HCT116 (cell line): Measurements from ENCODE around the gene MAP4K4.

Experiments used
- ATF3 ChIP-seq: IDR thresholded peaks from 2 replicates; pipeline ENCODE4 v1.6.1; 2012
- CTCF ChIP-seq, 3 experiments: fragments of 200-600 bp in 1 of 3; sonication (generic) in 1 of 3; IDR thresholded peaks in 2 of 3; conservative IDR thresholded peaks in 1 of 3; 2 replicates each; pipeline ENCODE4 v1.5.1; 2012 to 2017; ENCODE audit warnings: low read depth in 2 of 3, low read length in 2 of 3, antibody characterized with exemption in 1 of 3, borderline replicate concordance in 1 of 3, control low read depth in 1 of 3, mild to moderate bottlenecking in 1 of 3, mixed read lengths in 1 of 3, mixed run types in 1 of 3, moderate library complexity in 1 of 3; ENCODE audit not compliant: insufficient read depth in 1 of 3
- EGR1 ChIP-seq: IDR thresholded peaks from 2 replicates; pipeline ENCODE4 v1.6.1; 2012; ENCODE audit warnings: low read depth
- EZH2 ChIP-seq: fragments of 200-600 bp; sonication (generic); IDR thresholded peaks from 2 replicates; pipeline ENCODE4 v1.6.1; 2017; ENCODE audit warnings: antibody characterized with exemption, mixed run types
- MAX ChIP-seq: IDR thresholded peaks from 2 replicates; pipeline ENCODE4 v1.6.1; 2012
- POLR2A ChIP-seq: IDR thresholded peaks from 2 replicates; pipeline ENCODE4 v1.7.0; 2011; ENCODE audit warnings: borderline replicate concordance; ENCODE audit not compliant: insufficient read depth, insufficient read length; ENCODE audit errors: extremely low read depth
- RAD21 ChIP-seq: IDR thresholded peaks from 2 replicates; pipeline ENCODE4 v1.6.1; 2012; ENCODE audit warnings: low read depth, mild to moderate bottlenecking
- REST ChIP-seq: IDR thresholded peaks from 2 replicates; pipeline ENCODE4 v1.6.1; 2012; ENCODE audit warnings: low read depth
- SP1 ChIP-seq: IDR thresholded peaks from 2 replicates; pipeline ENCODE4 v1.6.1; 2012; ENCODE audit warnings: low read depth
- SRF ChIP-seq: IDR thresholded peaks from 2 replicates; pipeline ENCODE4 v1.6.1; 2012; ENCODE audit warnings: low read depth

GRCh38 chr2:101698844-101699754 is 1.6 kb downstream of the MAP4K4 start:
- TF ChIP-seq CTCF (IDR thresholded peaks at IDR 0.05 in 2 of 3, conservative IDR thresholded peaks at IDR 0.05 in 1 of 3; ENCODE audit: borderline replicate concordance in 1 of 3, insufficient read depth in 1 of 3, low read depth in 2 of 3, low read length in 2 of 3), result no peak
- no peak for TF ChIP-seq RAD21
- no peak for TF ChIP-seq SP1
- no peak for TF ChIP-seq MAX
- TF ChIP-seq EGR1, result no peak
- TF ChIP-seq POLR2A, result no peak
- TF ChIP-seq REST, result no peak
- no peak for TF ChIP-seq ATF3
- TF ChIP-seq EZH2, result no peak
- TF ChIP-seq SRF, result no peak
